ENCODE results near the gene GSK3B. TPM values are rescaled to one million over a fixed set of nuclear protein-coding genes. Genes with fewer than 3 reads are reported as not detected.

The GSK3B gene
- total and polyA plus RNA-seq, 2 donors (not counting 3 experiments of a cell fraction or from before 2014, with no cell fraction given): 22.1 to 50.1 TPM

GRCh38 chr3:119969759-119970158, 124.5 kb downstream of the GSK3B start:
- dilution Hi-C loops (cut with MboI; ENCODE audit: extremely low pct_ligation_motif_present, low sequenced_read_pairs) (no loop called here), intact Hi-C loops (cut with micrococcal nuclease) (no loop called here)
- Histone ChIP-seq H3K9me1 (replicated peaks; ENCODE audit: control insufficient read depth, extremely low read depth, insufficient read depth, low read length) (no peaks in the 10 kb centered on the region), H2AFZ (ENCODE audit: low read depth, low read length) (no peak overlapping the region), H3K36me3 (ENCODE audit: control insufficient read depth in 2 of 2, extremely low read depth in 1 of 2, insufficient read depth in 2 of 2, low read length in 2 of 2) (no peaks in the 10 kb centered on the region), H3K27ac (ENCODE audit: insufficient read depth, low read depth, low read length) (no peak overlapping the region), H3K9me3 (replicated peaks; ENCODE audit: control insufficient read depth, insufficient read depth, low read length) (no peaks in the 10 kb centered on the region), H3K27me3 (ENCODE audit: control insufficient read depth in 2 of 2, insufficient read depth in 2 of 2, low read length in 2 of 2) (no peaks in the 10 kb centered on the region), H3K4me1 (ENCODE audit: control insufficient read depth, extremely low read depth, insufficient read depth, low read length) (no peaks in the 10 kb centered on the region), H4K20me1 (replicated peaks; ENCODE audit: control insufficient read depth, extremely low read depth, insufficient read depth, low read length) (peaks cover 11% of the 10 kb centered on the region), H3K9ac (replicated peaks; ENCODE audit: extremely low read depth, insufficient read depth, low read length) (no peak overlapping the region), H3K4me2 (ENCODE audit: insufficient read depth, low read length) (no peak overlapping the region), H3K79me2 (ENCODE audit: control insufficient read depth, insufficient read depth, low read length) (peaks cover 69% of the 10 kb centered on the region), H3K4me3 (replicated peaks in 1 of 3; ENCODE audit: insufficient read depth in 1 of 3, low read depth in 1 of 3, low read length in 3 of 3) (no peak overlapping the region)
- no TSS peak for BruUV-seq (replicated peaks)
- TF ChIP-seq EZH2 (IDR thresholded peaks at IDR 0.05; ENCODE audit: borderline replicate concordance, low read depth, low read length, severe bottlenecking) (no peak), MAX (IDR thresholded peaks at IDR 0.05; ENCODE audit: insufficient read depth, insufficient read length) (no peak), POLR2AphosphoS5 (IDR thresholded peaks at IDR 0.05; ENCODE audit: insufficient read depth, low read depth, low read length) (no peak), FOS (IDR thresholded peaks at IDR 0.05; ENCODE audit: borderline replicate concordance, insufficient read depth, low read length) (no peak), GATA2 (IDR thresholded peaks at IDR 0.05; ENCODE audit: insufficient read depth, insufficient read length, low read depth, low read length) (no peak), MYC (IDR thresholded peaks at IDR 0.05; ENCODE audit: low read depth, low read length) (no peak), POLR2A (IDR thresholded peaks at IDR 0.05; ENCODE audit: low read depth, low read length) (no peak)
- TF ChIP-seq, protein P1, sequence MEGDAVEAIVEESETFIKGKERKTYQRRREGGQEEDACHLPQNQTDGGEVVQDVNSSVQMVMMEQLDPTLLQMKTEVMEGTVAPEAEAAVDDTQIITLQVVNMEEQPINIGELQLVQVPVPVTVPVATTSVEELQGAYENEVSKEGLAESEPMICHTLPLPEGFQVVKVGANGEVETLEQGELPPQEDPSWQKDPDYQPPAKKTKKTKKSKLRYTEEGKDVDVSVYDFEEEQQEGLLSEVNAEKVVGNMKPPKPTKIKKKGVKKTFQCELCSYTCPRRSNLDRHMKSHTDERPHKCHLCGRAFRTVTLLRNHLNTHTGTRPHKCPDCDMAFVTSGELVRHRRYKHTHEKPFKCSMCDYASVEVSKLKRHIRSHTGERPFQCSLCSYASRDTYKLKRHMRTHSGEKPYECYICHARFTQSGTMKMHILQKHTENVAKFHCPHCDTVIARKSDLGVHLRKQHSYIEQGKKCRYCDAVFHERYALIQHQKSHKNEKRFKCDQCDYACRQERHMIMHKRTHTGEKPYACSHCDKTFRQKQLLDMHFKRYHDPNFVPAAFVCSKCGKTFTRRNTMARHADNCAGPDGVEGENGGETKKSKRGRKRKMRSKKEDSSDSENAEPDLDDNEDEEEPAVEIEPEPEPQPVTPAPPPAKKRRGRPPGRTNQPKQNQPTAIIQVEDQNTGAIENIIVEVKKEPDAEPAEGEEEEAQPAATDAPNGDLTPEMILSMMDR (IDR thresholded peaks at IDR 0.05; ENCODE audit: extremely low read depth in 1 of 2, insufficient read depth in 1 of 2, low read depth in 1 of 2, low read length in 2 of 2): no peak
- ChIA-PET POLR2A (no interaction called here), CTCF (no interaction called here)
- FAIRE-seq (no peak), DNase-seq (ENCODE audit: low read depth, low spot score) (no peak)
